ENCODE results near the gene CD70.
"Not testable (repeated sequence)": the region's sequence is repeated elsewhere in the genome, so short reads cannot be mapped to it uniquely, and the experiment has no call there.

CD70 gene

GRCh38 chr19:6576869-6577475 lies 14.0 kb downstream of the CD70 start:
- no peaks in the 10 kb centered on the region for H3K27me3 ChIP-seq (ENCODE audit: control insufficient read depth, insufficient read depth, low read length)
- H3K4me3 ChIP-seq (ENCODE audit: low read length) = no peak overlapping the region
- no peak overlapping the region for H3K27ac ChIP-seq (ENCODE audit: low read depth, low read length)
- no peaks in the 10 kb centered on the region for H3K4me1 ChIP-seq (ENCODE audit: control insufficient read depth, insufficient read depth, low read length)
- no peak overlapping the region for H3K9ac ChIP-seq (ENCODE audit: low read length)
- no peaks in the 10 kb centered on the region for H3K36me3 ChIP-seq (ENCODE audit: control insufficient read depth, insufficient read depth, low read length)

DNA sequence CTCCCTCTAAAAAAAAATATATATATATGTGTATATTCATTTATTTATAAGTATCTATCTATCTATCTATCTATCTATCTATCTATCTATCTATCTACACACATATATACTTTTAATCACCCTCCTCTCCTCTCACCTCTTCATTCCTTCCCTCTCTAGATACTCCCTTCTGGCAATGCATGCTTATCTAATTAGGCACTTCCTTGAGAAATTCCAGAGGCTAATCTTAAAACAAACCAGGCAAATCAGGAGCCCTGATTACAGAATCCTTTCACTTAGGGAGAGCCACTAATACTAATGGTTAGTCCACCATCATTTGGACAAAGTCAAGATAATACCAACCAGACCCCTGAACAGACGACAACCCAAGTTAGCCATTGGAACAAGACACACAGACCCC lies 17.6 kb downstream of the CD70 start:
- H3K4me1 ChIP-seq (ENCODE audit: control insufficient read depth, insufficient read depth, low read length) = no peaks in the 10 kb centered on the region
- H3K4me3 ChIP-seq (ENCODE audit: low read length) = no peak overlapping the region
- H3K27me3 ChIP-seq (ENCODE audit: control insufficient read depth, insufficient read depth, low read length) = no peaks in the 10 kb centered on the region
- no peaks in the 10 kb centered on the region for H3K36me3 ChIP-seq (ENCODE audit: control insufficient read depth, insufficient read depth, low read length)
- no peak overlapping the region for H3K27ac ChIP-seq (ENCODE audit: low read depth, low read length)
- H3K9ac ChIP-seq (ENCODE audit: low read length) = no peak overlapping the region

GRCh38 chr19:6572217-6572616 lies 18.7 kb downstream of the CD70 start:
- Histone ChIP-seq H3K4me3 (ENCODE audit: low read length) (no peak overlapping the region), H3K4me1 (ENCODE audit: control insufficient read depth, insufficient read depth, low read length) (no peaks in the 10 kb centered on the region), H3K9ac (ENCODE audit: low read length) (no peak overlapping the region), H3K27me3 (ENCODE audit: control insufficient read depth, insufficient read depth, low read length) (no peaks in the 10 kb centered on the region), H3K36me3 (ENCODE audit: control insufficient read depth, insufficient read depth, low read length) (no peaks in the 10 kb centered on the region), H3K27ac (ENCODE audit: low read depth, low read length) (no peak overlapping the region)

DNA sequence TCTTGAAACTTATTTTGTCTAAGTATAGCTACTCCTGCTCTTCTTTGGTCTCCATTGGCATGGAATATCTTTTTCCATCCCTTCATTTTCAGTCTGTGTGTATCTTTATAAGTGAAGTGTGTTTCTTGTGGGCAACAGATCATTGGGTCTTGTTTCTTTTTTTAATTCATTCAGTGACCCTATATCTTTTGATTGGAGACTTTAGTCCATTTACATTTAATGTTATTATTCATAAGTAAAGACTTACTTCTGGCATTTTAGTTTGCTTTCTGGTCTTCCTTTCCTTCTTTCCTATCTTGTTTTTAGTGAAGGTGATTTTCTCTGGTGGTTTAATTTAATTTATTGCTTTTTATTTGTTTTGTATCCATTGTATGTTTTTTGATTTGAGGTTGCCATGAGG lies 19.8 kb downstream of the CD70 start:
- Histone ChIP-seq H3K36me3 (ENCODE audit: control insufficient read depth, insufficient read depth, low read length) (no peaks in the 10 kb centered on the region), H3K4me3 (ENCODE audit: low read length) (no peak overlapping the region), H3K9ac (ENCODE audit: low read length) (no peak overlapping the region), H3K27ac (ENCODE audit: low read depth, low read length) (no peak overlapping the region), H3K4me1 (ENCODE audit: control insufficient read depth, insufficient read depth, low read length) (no peaks in the 10 kb centered on the region), H3K27me3 (ENCODE audit: control insufficient read depth, insufficient read depth, low read length) (no peaks in the 10 kb centered on the region)

DNA sequence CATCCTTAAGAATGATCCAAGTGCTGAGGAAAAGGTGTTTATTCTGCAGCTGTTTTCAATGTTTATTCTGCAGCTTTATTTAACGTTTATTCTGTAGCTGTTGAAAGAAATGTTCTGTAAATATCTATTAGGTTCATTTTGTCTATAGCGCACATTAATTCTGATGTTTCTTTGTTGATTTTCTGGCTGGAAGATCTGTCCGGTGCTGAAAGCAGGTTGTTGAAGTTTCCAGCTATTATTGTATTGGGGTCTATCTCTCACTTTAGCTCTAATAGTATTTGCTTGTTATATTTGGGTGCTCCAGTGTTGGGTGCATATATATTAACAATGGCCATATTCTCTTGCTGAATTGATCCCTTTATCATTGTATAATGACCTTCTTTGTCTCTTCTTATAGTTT lies 20.2 kb downstream of the CD70 start:
- Histone ChIP-seq H3K36me3 (ENCODE audit: control insufficient read depth, insufficient read depth, low read length) (no peaks in the 10 kb centered on the region), H3K27ac (ENCODE audit: low read depth, low read length) (no peak overlapping the region), H3K27me3 (ENCODE audit: control insufficient read depth, insufficient read depth, low read length) (no peaks in the 10 kb centered on the region), H3K4me1 (ENCODE audit: control insufficient read depth, insufficient read depth, low read length) (no peaks in the 10 kb centered on the region), H3K9ac (ENCODE audit: low read length) (no peak overlapping the region), H3K4me3 (ENCODE audit: low read length) (no peak overlapping the region)

DNA sequence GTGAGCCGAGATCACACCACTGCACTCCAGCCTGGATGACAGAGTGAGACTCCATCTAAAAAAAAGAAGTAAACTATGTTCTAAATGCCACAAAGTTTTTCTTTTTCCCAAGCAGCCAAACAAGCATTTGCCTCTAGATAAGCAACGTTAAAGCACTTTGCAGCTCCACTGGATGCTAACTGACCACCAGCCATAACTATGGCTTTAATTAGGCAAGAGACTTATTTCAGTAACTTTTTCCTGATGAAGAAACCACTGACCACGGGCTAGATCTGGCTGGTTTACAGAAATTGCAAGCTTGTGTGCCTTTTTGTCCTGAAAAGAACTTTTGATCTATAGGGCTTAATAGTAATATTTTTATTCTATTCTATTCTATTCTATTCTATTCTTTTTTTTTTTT lies 22.1 kb downstream of the CD70 start:
- Histone ChIP-seq H3K27ac (ENCODE audit: low read depth, low read length) (no peak overlapping the region), H3K4me1 (ENCODE audit: control insufficient read depth, insufficient read depth, low read length) (no peaks in the 10 kb centered on the region), H3K4me3 (ENCODE audit: low read length) (no peak overlapping the region), H3K27me3 (ENCODE audit: control insufficient read depth, insufficient read depth, low read length) (no peaks in the 10 kb centered on the region), H3K9ac (ENCODE audit: low read length) (no peak overlapping the region), H3K36me3 (ENCODE audit: control insufficient read depth, insufficient read depth, low read length) (no peaks in the 10 kb centered on the region)

GRCh38 chr19:6568010-6568526 lies 22.9 kb downstream of the CD70 start:
- Histone ChIP-seq H3K4me3 (ENCODE audit: low read length) (no peak overlapping the region), H3K27ac (ENCODE audit: low read depth, low read length) (no peak overlapping the region), H3K36me3 (ENCODE audit: control insufficient read depth, insufficient read depth, low read length) (no peaks in the 10 kb centered on the region), H3K4me1 (ENCODE audit: control insufficient read depth, insufficient read depth, low read length) (no peaks in the 10 kb centered on the region), H3K27me3 (ENCODE audit: control insufficient read depth, insufficient read depth, low read length) (no peaks in the 10 kb centered on the region), H3K9ac (ENCODE audit: low read length) (no peak overlapping the region)

DNA sequence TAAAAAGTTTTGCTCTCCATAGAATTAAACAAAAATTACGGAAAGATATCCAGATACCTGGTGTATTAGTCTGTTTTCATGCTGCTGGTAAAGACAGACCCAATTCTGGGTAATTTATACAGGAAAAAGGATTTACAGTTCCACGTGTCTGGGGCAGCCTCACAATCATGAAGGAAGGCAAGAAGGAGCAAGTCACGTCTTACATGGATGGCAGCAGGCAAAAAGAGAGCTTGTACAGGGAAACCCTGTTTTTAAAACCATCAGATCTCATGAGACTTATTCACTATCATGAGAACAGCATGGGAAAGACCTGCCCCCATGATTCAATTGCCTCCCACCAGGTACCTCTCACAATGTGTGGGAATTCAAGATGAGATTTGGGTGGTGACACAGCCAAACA lies 24.2 kb downstream of the CD70 start:
- H3K4me3 ChIP-seq (ENCODE audit: low read length); H3K4me1 ChIP-seq (ENCODE audit: control insufficient read depth, insufficient read depth, low read length); H3K9ac ChIP-seq (ENCODE audit: low read length); H3K36me3 ChIP-seq (ENCODE audit: control insufficient read depth, insufficient read depth, low read length); H3K27me3 ChIP-seq (ENCODE audit: control insufficient read depth, insufficient read depth, low read length); H3K27ac ChIP-seq (ENCODE audit: low read depth, low read length): not testable (repeated sequence)

- Histone ChIP-seq H3K36me3 (ENCODE audit: control insufficient read depth, insufficient read depth, low read length) (no peaks in the 10 kb centered on the region), H3K27ac (ENCODE audit: low read depth, low read length) (no peak overlapping the region), H3K4me1 (ENCODE audit: control insufficient read depth, insufficient read depth, low read length) (no peaks in the 10 kb centered on the region), H3K27me3 (ENCODE audit: control insufficient read depth, insufficient read depth, low read length) (no peaks in the 10 kb centered on the region), H3K9ac (ENCODE audit: low read length) (no peak overlapping the region), H3K4me3 (ENCODE audit: low read length) (no peak overlapping the region)
Observed at GRCh38 chr19:6564393-6564792, 26.6 kb downstream of the CD70 start.

GRCh38 chr19:6562437-6562836 lies 28.5 kb downstream of the CD70 start:
- not testable (repeated sequence) for H3K36me3 ChIP-seq (ENCODE audit: control insufficient read depth, insufficient read depth, low read length); H3K4me1 ChIP-seq (ENCODE audit: control insufficient read depth, insufficient read depth, low read length); H3K27ac ChIP-seq (ENCODE audit: low read depth, low read length); H3K4me3 ChIP-seq (ENCODE audit: low read length); H3K27me3 ChIP-seq (ENCODE audit: control insufficient read depth, insufficient read depth, low read length); H3K9ac ChIP-seq (ENCODE audit: low read length)

GRCh38 chr19:6556480-6557195 lies 34.3 kb downstream of the CD70 start:
- Histone ChIP-seq H3K36me3 (ENCODE audit: control insufficient read depth, insufficient read depth, low read length) (no peaks in the 10 kb centered on the region), H3K4me3 (ENCODE audit: low read length) (no peak overlapping the region), H3K27me3 (ENCODE audit: control insufficient read depth, insufficient read depth, low read length) (no peaks in the 10 kb centered on the region), H3K9ac (ENCODE audit: low read length) (no peak overlapping the region), H3K4me1 (ENCODE audit: control insufficient read depth, insufficient read depth, low read length) (no peaks in the 10 kb centered on the region), H3K27ac (ENCODE audit: low read depth, low read length) (no peak overlapping the region)

DNA sequence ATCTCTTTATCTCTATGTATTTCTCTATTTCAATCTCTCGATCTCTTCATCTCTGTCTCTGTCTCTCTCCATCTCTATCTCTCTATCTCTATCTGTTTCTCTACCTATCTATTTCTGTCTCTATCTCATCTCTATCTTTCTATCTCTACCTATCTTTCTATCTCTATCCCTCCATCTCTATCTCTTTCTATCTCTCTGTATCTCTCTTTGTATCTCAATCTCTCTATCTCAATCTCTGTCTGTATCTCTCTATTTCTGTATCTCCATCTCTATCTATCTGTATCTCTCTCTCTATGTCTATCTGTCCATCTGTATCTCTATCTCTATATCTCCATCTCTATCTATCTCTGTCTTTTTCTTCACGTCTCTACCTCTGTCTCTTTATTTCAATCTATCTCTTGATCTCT lies 34.9 kb downstream of the CD70 start:
- H3K36me3 ChIP-seq (ENCODE audit: control insufficient read depth, insufficient read depth, low read length) = no peaks in the 10 kb centered on the region
- H3K4me3 ChIP-seq (ENCODE audit: low read length) = no peak overlapping the region
- no peaks in the 10 kb centered on the region for H3K27me3 ChIP-seq (ENCODE audit: control insufficient read depth, insufficient read depth, low read length)
- H3K4me1 ChIP-seq (ENCODE audit: control insufficient read depth, insufficient read depth, low read length) = no peaks in the 10 kb centered on the region
- H3K9ac ChIP-seq (ENCODE audit: low read length) = no peak overlapping the region
- no peak overlapping the region for H3K27ac ChIP-seq (ENCODE audit: low read depth, low read length)

Data from rectal smooth muscle tissue (tissue), 1 donor.